ENCODE data around the gene DACH1.
A peak's percentile ranks its signal among the peaks of the same experiment; 100 is the strongest.

Gene DACH1

GRCh38 chr13:71685072-71685471 is 181.9 kb downstream of the DACH1 start:
- no peak for DNase-seq

DNA sequence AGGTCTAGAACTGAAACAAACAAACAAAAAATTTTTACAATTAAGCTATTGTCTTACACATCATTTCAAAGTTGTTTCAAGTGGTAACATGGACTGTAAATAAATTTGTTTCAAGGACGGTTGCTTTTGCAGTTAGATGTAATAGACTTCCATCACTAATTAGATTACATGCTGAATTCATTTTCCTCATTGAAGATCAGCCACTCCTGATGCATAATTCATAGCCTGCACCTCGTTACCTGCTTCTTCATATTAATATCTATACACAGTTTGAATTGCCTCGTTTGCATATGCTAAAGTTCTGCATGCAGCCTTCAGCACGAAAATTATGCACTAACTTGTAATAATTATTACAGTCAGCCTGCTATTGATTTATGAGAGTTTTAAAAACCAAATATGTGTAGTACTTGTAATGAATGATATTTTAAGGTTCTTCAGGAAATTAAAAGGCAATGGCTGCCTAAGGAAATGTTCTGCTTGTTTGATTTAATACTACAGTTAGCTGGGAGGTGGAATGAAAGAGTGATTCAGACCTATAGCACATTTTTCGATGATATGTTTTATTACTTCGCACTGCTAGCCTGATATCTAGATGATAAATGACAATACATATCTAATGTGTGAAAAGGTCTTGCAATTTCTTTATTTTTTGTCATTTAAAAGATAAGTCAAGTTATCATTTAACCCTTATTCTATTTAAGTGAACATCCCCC is 184.9 kb downstream of the DACH1 start:
- DNase-seq, result no peak

DNA sequence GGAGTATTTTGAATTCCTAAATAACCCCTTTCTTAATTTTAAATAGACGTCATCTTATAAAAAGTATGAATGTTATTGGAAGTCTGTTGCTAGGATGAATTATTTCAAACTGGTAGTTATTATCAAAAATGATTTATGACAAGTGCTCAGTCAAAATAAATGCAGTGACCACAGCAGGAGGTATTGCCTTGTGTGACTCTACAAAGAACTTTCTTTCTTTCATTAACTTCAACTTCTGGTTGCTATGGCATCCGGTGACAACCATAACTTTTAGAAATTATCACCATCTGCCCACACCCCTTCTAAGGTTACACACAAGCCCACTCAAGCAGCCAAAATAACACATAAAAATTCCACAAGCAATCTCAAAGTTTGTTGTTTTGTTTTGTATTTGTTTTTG is 189.9 kb downstream of the DACH1 start:
- DNase-seq, result no peak

DNA sequence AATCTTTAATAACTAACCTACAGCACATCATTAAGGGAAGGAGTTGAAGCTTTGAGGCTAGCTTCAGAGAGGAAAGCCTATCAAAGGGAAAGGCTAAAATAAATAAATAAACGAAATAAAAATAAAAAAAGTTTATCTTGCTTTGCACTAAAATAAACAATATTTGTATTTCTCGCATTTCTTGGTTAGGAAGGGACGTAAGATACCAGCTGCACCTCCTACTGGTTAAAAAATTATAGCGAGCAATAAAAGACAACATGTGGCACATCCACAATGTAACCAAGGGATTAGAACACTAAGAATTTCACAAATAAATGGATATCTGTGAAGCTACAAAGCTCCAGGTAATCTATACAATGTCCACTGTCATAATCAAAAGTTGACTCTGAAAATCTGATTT is 194.5 kb downstream of the DACH1 start:
- DNase-seq, result no peak

GRCh38 chr13:71663431-71663830 is 203.6 kb downstream of the DACH1 start:
- no peak for DNase-seq

GRCh38 chr13:71661921-71662320 is 205.1 kb downstream of the DACH1 start:
- DNase-seq, result no peak

- no peak for DNase-seq
Measured at GRCh38 chr13:71659404-71659803, 207.6 kb downstream of the DACH1 start.

- no peak for DNase-seq
Measured at GRCh38 chr13:71645467-71645866, 221.5 kb downstream of the DACH1 start.

GRCh38 chr13:71644579-71644978 is 222.4 kb downstream of the DACH1 start:
- no peak for DNase-seq

- no peak for DNase-seq
Measured at GRCh38 chr13:71643448-71643860, 223.6 kb downstream of the DACH1 start.

GRCh38 chr13:71638751-71639150 is 228.3 kb downstream of the DACH1 start:
- DNase-seq, result no peak

DNA sequence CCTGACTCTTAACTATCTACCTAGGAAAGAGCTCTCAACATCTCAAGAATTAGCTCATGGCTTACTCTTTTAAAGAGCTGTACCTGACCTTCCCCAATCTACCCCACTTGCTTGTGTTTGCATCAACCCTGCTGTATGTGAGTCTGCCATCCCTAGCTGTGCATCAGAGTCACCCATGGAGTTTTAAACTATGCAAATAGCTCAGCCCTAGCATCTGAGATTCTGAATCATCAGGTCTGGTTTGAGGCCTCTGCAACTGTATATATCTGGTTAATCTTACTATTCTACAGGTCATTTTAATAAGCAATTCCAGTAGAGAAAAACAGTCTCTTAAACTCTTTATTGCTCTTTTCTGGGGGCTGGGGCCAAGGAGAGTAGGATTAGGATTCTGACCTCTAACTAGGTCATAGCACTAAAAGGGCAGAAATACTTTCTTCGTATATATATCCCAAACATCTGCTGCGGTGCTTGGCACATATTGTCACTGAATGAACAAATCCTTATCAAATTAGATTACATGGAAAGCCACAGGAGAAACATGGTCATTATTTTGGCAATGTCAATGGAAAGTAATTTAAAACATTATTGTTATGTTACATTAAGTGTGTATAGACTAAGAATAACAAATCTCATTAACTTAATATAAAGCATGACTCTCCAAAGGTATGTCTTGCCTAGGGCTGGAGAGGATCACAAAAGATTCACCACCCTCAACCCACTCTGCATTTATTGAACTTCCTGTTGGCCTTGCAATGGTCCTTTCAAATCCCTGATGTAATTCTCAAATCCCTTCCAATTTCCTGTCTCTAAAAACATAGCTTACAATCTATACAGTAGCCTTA is 232.2 kb downstream of the DACH1 start:
- DNase-seq, result no peak

GRCh38 chr13:71634182-71634581 is 232.8 kb downstream of the DACH1 start:
- no peak for DNase-seq

DNA sequence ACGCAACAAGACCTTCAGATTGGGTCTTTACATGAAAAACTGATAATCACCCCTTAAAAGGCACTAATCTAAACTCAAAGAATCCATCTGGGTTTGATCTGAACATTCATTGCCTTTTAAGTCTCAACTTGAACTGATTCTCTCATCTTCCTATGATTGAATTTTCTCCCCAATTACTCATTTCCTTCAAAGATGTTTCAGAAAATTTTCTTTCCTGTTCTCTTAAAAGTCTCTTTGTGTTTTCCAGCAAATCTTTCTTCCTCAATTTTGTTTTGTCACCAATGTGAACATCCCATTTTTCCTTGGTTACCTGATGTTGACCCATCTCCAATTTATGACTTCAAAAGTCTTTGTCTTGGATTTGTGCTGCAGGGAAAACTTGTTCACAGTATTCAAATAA is 234.3 kb downstream of the DACH1 start:
- DNase-seq, result peak; percentile 3

- no peak for DNase-seq
Measured at GRCh38 chr13:71632206-71632605, 234.8 kb downstream of the DACH1 start.

GRCh38 chr13:71629167-71629566 is 237.8 kb downstream of the DACH1 start:
- no peak for DNase-seq

DNA sequence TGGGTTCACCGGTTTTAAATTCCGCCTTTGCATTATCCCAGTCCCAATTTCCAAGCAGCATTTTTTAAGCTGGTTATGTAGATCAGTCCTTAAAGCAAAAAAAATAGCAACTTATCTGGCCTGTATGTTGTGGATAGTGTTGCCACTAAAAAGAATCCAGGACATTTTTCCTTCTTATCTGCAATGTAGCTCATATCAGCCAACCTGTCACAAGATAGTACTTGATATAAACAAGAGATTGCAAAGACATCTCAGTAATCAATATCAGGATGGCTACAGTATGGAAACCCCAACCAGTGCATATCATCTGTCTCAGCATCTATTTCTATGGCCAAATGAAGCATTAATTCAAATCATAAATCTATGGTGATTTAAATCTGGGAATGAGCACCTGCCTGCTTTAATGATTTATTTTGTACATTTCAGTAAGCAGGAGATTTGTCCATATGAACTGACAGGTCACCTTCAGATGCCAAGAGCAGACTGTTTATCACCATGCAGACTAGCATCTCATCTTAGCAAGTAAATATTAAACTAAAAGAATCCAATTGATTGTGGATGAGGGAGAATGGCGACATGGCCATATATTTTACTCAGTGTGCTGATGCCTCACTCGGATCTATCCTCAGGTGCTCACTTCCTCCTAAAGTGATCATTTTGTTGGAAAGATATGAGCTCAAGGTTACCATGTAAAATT is 240.4 kb downstream of the DACH1 start:
- DNase-seq, result no peak

DNA sequence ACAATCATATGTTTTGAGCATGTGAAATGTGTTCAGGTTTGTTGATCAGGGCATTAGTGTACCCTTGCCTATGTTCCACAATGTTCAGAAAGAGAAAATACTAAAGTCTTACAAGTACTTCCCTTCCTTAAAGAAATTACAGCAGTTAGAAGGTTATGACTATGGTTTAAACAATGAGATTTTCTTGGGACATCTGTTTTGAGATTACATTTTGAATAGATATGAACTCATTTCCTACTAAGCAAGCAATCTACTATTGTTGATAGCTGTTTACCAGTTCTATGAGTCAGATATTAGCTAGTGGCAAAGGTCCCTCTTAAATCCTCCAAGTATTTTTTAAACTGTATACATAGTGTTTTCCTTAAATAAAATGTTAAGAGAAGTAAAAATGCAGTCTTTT is 241.3 kb downstream of the DACH1 start:
- peak; percentile 75 for DNase-seq

DNA sequence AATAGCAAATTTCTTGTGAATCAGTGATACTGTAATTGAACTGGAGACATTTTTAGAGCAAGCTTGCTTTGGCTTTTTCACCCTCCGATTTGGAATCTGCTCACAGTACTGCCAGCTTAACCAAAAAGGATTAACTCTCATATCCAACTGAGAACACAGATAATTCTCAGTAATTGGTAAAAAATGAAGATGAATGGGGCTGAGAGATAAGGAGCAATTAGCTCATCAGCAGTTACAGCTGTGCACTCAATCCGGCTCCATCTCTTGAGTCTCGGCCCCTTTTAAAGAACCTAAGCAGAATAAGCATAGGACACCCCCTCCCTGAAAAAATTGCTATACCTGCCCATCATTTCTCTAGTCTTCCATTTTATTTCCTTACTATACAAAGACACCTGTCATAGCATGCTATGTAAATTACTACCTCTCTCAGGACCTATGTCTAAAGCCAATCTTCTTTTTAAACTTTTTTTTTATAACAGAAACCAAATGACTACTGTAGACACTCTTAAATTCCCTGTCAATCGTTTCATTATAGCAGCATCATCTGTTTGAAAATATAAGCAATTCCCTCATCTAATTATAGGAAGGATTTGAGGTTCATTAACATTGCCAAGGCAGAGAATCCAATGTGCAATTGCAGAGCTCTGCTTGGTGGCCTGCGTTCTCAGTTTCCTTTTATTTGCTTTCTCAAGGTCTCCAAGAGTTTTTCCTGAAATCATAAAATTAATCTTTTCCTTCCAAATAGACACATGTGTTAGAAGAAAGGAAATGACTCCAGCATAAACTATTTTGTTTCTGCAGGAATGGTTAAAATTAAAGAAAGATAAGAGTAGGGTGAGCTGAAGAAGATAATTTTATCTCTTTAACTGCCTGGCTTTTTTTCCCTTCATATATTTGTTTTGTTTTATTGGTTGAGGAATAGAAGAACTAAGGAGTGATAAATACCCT is 242.1 kb downstream of the DACH1 start:
- DNase-seq, result peak; percentile 15

- no peak for DNase-seq
Measured at GRCh38 chr13:71621174-71622124, 245.6 kb downstream of the DACH1 start.

GRCh38 chr13:71619096-71619495 is 247.9 kb downstream of the DACH1 start:
- peak; percentile 7 for DNase-seq

All from HCEC 1CT (cell line).